ENCODE data around the gene KCTD7.

- TF ChIP-seq CTCF (IDR thresholded peaks at IDR 0.05; ENCODE audit: poor library complexity, severe bottlenecking) (peak; percentile 30), POLR2AphosphoS5 (IDR thresholded peaks at IDR 0.05) (peak; percentile 98), EZH2 (IDR thresholded peaks at IDR 0.05; ENCODE audit: borderline replicate concordance, insufficient read depth, low read length, poor library complexity, severe bottlenecking) (no peak), EP300 (conservative IDR thresholded peaks at IDR 0.05; ENCODE audit: poor library complexity, severe bottlenecking) (peak; percentile 64), RAD21 (conservative IDR thresholded peaks at IDR 0.05) (peak; percentile 38), MXI1 (conservative IDR thresholded peaks at IDR 0.05; ENCODE audit: poor library complexity, severe bottlenecking) (peak; percentile 93), REST (IDR thresholded peaks at IDR 0.05; ENCODE audit: borderline replicate concordance) (no peak), TAF1 (IDR thresholded peaks at IDR 0.05; ENCODE audit: low read depth) (peak; percentile 78)
These were observed 25.8 kb downstream of the KCTD7 start for GRCh38 chr7:66654275-66655112.
